ENCODE data around the gene HMGN3.

The HMGN3 gene

DNA sequence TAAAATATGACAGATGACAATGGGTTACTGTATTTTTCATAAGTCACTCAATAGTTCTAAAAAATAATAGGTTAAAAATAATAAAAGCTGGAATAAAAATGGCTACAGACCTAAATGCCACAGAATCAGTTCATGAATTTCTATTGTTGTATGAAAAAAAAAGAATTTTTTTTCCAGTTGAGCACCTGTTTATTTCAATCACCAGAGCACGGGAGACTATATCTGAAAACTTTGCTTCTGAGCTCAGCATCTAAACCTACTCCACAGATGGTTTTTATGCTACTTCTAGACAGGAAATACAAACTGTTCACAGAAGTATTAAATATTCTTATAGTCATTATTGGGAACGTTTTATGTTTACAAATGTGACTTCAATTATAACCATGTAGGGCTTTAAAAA lies 50.4 kb downstream of the HMGN3 start:
- no peak for DNase-seq

GRCh38 chr6:79180052-79180451 lies 54.4 kb downstream of the HMGN3 start:
- DNase-seq: no peak

- no peak for DNase-seq
Measured at GRCh38 chr6:79173378-79173777, 61.1 kb downstream of the HMGN3 start.

GRCh38 chr6:79170959-79171358 lies 63.5 kb downstream of the HMGN3 start:
- DNase-seq: no peak

- no peak for DNase-seq
Measured at GRCh38 chr6:79170431-79170830, 64.1 kb downstream of the HMGN3 start.

DNA sequence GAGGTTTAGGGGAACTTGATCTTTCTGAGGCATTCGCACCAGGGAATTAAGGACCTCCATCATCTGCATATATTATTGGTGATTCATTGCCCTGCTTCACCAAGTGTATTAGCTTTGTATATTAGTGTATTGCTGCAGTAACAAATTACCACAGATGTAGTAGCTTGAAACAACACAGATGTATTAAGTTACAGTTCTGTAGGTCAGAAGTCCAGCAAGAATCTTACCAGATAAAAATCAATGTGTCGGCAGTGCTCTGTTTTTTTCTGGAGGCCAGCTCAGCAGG lies 65.8 kb downstream of the HMGN3 start:
- DNase-seq: no peak

DNA sequence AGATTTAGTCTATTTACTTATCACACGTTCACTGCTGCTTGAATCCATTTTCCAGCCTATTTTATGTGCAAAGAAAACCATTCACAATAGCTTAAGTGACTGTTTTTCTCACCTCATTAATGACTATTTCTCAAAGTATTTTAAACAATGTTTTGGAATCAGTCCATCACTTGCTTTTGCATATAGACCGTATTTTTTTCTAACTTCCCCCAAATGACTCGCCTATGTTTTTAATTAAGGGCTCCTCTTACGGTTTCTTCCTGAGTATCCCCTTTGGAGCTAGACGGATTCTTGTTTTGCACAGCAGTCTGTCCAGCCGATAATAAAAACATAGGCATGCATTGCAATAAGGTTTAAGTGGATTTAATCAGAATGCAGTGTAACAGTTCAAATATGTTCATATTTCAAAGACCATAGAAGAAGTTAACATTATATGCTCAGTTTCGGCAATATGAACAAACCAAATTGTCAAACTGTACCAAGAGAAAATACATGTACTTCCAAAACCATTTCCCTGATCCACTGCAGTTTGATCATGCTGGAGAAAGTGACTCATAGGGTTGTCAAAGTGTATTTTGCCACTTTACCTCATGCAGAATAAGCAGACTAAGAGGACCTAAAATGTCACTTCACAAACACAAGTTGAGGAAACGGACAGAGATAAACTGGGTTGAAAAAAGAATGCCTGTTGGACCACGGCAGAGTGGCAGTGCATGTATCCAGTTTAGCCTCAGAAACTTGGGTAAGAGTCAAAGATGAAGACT lies 66.4 kb downstream of the HMGN3 start:
- no peak for DNase-seq

DNA sequence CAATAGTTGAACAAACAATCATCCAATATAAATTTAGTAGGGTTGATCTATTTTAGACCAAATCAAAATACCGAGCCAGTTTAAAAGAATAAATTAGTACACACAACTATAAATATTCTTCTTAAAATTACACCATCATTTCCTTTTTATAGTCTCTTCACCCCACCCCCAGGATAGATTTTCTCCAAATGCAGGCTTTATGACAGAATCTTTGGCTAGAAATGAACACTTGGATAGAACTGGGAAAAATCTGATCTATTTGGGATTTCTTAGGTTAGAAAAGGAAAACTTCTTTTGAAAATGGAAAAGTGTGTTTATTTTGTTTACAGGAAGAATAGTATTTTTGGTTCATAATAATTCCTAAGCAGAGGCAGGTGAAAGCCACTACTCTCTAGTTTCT lies 74.6 kb downstream of the HMGN3 start:
- no peak for DNase-seq

- DNase-seq: no peak
Measured at GRCh38 chr6:79158856-79159516, 75.5 kb downstream of the HMGN3 start.

GRCh38 chr6:79157961-79158644 lies 76.4 kb downstream of the HMGN3 start:
- DNase-seq: no peak

DNA sequence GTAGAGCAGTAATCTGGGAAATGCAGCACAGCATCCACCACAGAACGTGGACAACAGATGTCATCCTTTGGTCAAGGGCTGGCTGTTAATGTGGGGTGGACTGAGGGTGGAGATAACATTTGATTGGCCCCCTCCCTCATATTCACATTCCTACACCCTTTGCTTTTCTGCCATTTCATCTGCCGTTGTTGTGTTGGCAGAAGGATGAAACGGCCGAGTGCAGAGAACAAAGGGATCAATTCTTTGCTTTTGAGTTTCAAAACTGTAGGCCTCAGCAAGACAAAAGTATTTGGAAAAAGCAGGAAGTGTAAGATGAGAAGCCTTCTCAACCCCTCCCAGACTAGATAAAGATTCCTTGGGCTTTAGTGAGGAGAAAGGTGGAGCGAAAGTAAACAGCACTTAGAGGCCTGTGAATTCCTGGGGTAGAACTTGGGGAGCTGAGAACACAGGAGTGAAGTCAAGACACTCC lies 82.2 kb downstream of the HMGN3 start:
- no peak for DNase-seq

Measured in stimulated activated naive CD4-positive, alpha-beta T cell (primary cell).